ENCODE measurements around the gene CYSTM1.

Gene CYSTM1

DNA sequence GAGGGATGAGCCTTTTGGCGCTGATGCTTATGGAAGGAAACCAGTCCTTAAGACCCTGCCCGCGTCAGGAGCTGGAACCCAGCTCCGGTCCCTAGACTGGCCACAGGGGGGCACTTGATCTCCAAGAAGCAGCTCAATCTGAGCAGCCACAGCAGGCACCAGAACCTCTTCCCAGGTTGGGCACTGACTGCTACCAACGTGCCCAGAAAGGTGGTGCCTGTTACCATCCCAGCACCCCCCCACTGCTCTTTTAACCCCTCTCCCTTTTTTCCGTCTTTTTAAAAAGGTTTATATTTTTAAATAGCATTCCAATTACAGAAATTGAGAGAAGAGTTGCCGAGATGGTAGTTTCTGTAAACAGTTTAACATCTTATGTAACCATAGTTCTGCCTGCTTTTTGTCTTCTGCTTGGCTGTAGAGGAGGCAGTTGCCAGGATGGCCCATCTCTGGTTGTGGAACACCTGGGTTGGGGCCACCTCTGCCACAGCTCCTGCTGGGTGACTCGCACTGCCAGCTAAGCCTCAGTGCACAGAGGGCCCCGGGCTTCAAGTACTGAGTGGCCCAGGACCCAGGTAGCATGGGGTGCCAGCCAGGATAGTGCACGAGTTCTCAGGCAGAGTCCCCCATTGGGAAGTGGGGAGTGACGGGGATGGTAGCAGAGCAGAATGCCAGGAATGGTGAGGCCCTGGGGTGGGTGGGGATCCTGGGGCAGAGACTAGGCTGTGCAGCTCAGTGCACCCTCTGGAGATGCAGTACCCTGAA is 65.1 kb downstream of the CYSTM1 start:
- H3K9me3 ChIP-seq: no peaks in the 10 kb centered on the region
- TF ChIP-seq, protein P1, sequence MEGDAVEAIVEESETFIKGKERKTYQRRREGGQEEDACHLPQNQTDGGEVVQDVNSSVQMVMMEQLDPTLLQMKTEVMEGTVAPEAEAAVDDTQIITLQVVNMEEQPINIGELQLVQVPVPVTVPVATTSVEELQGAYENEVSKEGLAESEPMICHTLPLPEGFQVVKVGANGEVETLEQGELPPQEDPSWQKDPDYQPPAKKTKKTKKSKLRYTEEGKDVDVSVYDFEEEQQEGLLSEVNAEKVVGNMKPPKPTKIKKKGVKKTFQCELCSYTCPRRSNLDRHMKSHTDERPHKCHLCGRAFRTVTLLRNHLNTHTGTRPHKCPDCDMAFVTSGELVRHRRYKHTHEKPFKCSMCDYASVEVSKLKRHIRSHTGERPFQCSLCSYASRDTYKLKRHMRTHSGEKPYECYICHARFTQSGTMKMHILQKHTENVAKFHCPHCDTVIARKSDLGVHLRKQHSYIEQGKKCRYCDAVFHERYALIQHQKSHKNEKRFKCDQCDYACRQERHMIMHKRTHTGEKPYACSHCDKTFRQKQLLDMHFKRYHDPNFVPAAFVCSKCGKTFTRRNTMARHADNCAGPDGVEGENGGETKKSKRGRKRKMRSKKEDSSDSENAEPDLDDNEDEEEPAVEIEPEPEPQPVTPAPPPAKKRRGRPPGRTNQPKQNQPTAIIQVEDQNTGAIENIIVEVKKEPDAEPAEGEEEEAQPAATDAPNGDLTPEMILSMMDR (IDR thresholded peaks at IDR 0.05): no peak
- H3K4me3 ChIP-seq (ENCODE audit: low read depth in 1 of 2, low read length in 1 of 2): no peak overlapping the region
- H3K27ac ChIP-seq: no peak overlapping the region
- H3K36me3 ChIP-seq: peaks cover 12% of the 10 kb centered on the region
- H3K27me3 ChIP-seq: no peaks in the 10 kb centered on the region
- peaks cover 70 to 81% of the 10 kb centered on the region in 2 experiments for H3K4me1 ChIP-seq (ENCODE audit: control insufficient read depth in 1 of 2, insufficient read depth in 1 of 2, low read depth in 1 of 2, low read length in 1 of 2)

DNA sequence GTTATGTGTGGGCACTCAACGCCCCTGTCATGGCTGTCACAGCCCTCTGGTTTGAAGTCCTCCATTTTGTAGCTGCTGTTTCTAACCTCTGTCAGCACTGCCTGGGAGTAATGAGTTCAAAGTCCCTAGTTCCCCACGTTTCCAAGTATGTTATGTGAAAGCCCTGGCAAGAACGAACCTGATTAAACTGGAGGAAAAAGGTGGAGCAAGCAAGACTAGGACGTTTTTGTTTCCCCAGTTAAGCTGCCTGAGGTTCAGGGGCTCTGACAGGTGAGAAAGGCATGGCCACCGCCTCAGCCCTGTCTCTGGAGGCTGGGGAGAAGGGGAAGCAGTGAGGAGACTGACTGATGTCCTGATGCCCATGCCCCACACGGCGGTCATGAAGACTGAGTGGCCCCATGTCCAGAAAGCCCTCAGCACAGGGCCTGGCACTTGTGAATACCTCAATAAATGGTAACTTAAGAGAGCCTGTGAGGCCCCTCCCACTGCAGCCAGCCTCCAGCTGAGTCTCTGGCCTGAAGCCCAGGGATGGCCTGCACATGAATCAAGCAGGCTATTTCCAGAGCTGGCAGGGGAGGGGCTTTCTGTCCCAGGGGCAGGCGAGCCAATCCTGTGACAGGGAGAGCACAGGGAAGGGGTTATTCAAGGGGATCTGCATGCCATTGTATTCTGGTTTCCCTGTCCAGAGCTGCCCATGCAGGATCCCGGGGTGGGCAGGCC is 66.2 kb downstream of the CYSTM1 start:
- peaks cover 66 to 79% of the 10 kb centered on the region in 2 experiments for H3K4me1 ChIP-seq (ENCODE audit: control insufficient read depth in 1 of 2, insufficient read depth in 1 of 2, low read depth in 1 of 2, low read length in 1 of 2)
- H3K36me3 ChIP-seq: peaks cover 15% of the 10 kb centered on the region
- no peak overlapping the region for H3K4me3 ChIP-seq (ENCODE audit: low read depth in 1 of 2, low read length in 1 of 2)
- H3K27me3 ChIP-seq: no peaks in the 10 kb centered on the region
- no peak overlapping the region for H3K27ac ChIP-seq
- no peaks in the 10 kb centered on the region for H3K9me3 ChIP-seq
- TF ChIP-seq, protein P1 (IDR thresholded peaks at IDR 0.05): no peak

DNA sequence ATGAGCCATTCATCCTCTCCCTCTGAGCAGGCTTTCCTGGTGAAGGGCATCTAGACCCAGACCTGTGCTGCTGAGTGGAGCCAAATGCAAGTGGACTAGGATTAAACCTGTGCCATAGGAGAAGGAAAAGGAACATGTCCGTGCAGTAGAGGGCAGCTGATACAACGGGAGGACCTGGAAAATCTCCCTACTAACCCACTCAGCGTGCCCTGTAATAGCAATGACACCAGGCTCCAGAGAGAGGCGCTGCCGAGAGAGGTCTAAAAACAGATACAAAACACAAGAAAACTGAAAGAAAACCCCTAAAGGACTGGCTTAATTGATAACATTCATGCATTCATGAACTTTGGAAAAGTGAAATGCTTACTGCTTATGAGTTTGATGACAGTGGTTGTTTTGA is 67.1 kb downstream of the CYSTM1 start:
- no peak overlapping the region for H3K27ac ChIP-seq
- H3K4me1 ChIP-seq (ENCODE audit: control insufficient read depth in 1 of 2, insufficient read depth in 1 of 2, low read depth in 1 of 2, low read length in 1 of 2): peaks cover 56 to 69% of the 10 kb centered on the region in 2 experiments
- H3K9me3 ChIP-seq: no peaks in the 10 kb centered on the region
- peaks cover 24% of the 10 kb centered on the region for H3K36me3 ChIP-seq
- TF ChIP-seq, protein P1 (IDR thresholded peaks at IDR 0.05): no peak
- H3K27me3 ChIP-seq: no peaks in the 10 kb centered on the region
- no peak overlapping the region for H3K4me3 ChIP-seq (ENCODE audit: low read depth in 1 of 2, low read length in 1 of 2)

DNA sequence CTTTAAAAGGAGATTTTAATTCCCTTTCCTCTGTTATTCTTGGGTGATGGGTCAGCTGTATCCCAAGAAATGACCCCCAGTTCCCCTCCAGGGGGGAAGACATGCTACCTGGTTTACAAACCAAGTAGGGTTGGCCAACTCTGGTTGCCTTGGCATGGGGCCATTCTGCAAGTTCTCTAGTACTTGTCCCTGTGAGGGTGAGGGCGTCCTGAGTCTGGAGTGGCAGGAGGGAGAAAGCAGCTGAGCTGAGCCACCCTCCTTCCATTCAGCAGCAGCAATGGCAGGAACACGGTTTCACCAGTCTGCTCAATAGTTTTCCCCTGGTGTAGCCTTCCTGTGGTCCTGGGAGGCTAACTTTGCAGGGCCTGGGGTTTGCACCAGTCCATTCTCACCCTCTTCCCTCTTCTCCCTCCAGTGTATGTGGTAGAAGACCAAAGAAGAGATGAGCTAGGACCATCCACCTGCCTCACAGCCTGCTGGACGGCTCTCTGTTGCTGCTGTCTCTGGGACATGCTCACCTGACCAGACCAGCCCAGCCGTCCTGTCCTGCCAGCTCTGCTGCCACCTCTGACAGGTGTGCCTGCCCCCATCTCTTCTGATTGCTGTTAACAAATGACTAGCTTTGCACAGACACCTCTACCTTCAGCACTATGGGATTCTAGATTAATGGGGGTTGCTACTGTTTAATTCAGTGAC is 68.0 kb downstream of the CYSTM1 start:
- Histone ChIP-seq H3K4me3 (ENCODE audit: low read depth in 1 of 2, low read length in 1 of 2) (no peak overlapping the region), H3K27ac (no peak overlapping the region), H3K9me3 (no peaks in the 10 kb centered on the region), H3K36me3 (peaks cover 30% of the 10 kb centered on the region), H3K27me3 (no peaks in the 10 kb centered on the region), H3K4me1 (ENCODE audit: control insufficient read depth in 1 of 2, insufficient read depth in 1 of 2, low read depth in 1 of 2, low read length in 1 of 2) (peaks cover 47 to 60% of the 10 kb centered on the region in 2 experiments)
- TF ChIP-seq, protein P1 (IDR thresholded peaks at IDR 0.05): no peak

DNA sequence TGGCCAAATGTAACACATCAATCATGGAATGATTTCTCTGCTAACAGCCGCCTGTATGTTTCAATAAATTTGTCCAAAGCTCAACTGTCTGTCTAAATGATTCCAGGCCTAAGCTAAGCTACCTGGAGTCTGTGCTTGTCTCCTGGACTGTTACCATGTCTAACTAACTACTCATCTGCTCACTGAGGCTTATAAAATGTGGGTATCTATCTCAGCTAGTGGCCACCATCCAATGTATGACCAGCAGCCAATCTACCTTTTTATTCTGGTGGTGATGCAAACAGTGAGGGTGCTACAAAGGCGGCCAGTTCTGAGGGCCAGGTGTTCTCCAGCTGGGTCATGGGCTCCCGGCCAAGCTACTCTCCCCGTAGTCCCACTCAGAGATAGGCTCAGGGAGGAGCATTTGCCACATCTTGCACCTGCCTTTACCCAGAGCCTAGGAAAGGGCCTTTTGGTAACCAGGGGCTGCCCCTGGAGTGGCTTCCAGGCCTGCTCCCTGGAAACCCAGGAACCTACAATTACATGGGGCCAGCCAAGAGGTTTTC is 68.8 kb downstream of the CYSTM1 start:
- Histone ChIP-seq H3K27me3 (no peaks in the 10 kb centered on the region), H3K9me3 (no peaks in the 10 kb centered on the region), H3K4me3 (ENCODE audit: low read depth in 1 of 2, low read length in 1 of 2) (no peak overlapping the region), H3K36me3 (peaks cover 35% of the 10 kb centered on the region), H3K27ac (peak overlapping the region; percentile 13), H3K4me1 (ENCODE audit: control insufficient read depth in 1 of 2, insufficient read depth in 1 of 2, low read depth in 1 of 2, low read length in 1 of 2) (peaks cover 39 to 53% of the 10 kb centered on the region in 2 experiments)
- TF ChIP-seq, protein P1 (IDR thresholded peaks at IDR 0.05): no peak

All from neutrophil (primary cell).